Bone marrow (tissue), 2 donors: ENCODE measurements around the gene SLC12A2.
A peak's percentile ranks its signal among the peaks of the same experiment; 100 is the strongest.

Source experiments
- DNase-seq, 2 donors: peaks; one replicate each; lab custom pipeline; 2025; lab: John Stamatoyannopoulos, UW

SLC12A2 gene

GRCh38 chr5:128083033-128083810, at the start of gene SLC12A2:
SLC12A2 (plus strand) TSS chr5:128083766; CDS start chr5:128083955, 189 bp downstream.
- peak; percentile 76 to 94 for DNase-seq

- DNase-seq: no peak
Observed at GRCh38 chr5:128035689-128036088, 47.9 kb upstream of the SLC12A2 start.

GRCh38 chr5:128036950-128037349, 46.6 kb upstream of the SLC12A2 start:
- DNase-seq: no peak

- peak in 1 of 2 donors; percentile 89 for DNase-seq
Observed at GRCh38 chr5:128038643-128039042, 44.9 kb upstream of the SLC12A2 start.

- no peak for DNase-seq
Observed at GRCh38 chr5:128040927-128041326, 42.6 kb upstream of the SLC12A2 start.

- DNase-seq: no peak
Observed at GRCh38 chr5:128052780-128053179, 30.8 kb upstream of the SLC12A2 start.

GRCh38 chr5:128053291-128053954, 30.1 kb upstream of the SLC12A2 start:
- no peak for DNase-seq

GRCh38 chr5:128060644-128061385, 22.8 kb upstream of the SLC12A2 start:
- no peak for DNase-seq

GRCh38 chr5:128062172-128062746, 21.3 kb upstream of the SLC12A2 start:
- DNase-seq: no peak

- DNase-seq: no peak
Observed at GRCh38 chr5:128074171-128074570, 9.4 kb upstream of the SLC12A2 start.

GRCh38 chr5:128074953-128075352, 8.6 kb upstream of the SLC12A2 start:
- DNase-seq: no peak

- DNase-seq: no peak
Observed at GRCh38 chr5:128077526-128077925, 6.0 kb upstream of the SLC12A2 start.

- DNase-seq: no peak
Observed at GRCh38 chr5:128081111-128081851, 2.3 kb upstream of the SLC12A2 start.

GRCh38 chr5:128082551-128083032, 974 bp upstream of the SLC12A2 start:
- no peak for DNase-seq

GRCh38 chr5:128083811-128084227, 253 bp downstream of the SLC12A2 start:
- DNase-seq: no peak

GRCh38 chr5:128084228-128085167, 932 bp downstream of the SLC12A2 start:
- peak in 1 of 2 donors; percentile 25 for DNase-seq

- DNase-seq: no peak
Observed at GRCh38 chr5:128085413-128085812, 1.8 kb downstream of the SLC12A2 start.

GRCh38 chr5:128091579-128091978, 8.0 kb downstream of the SLC12A2 start:
- DNase-seq: no peak

GRCh38 chr5:128092144-128092543, 8.6 kb downstream of the SLC12A2 start:
- DNase-seq: no peak

- DNase-seq: no peak
Observed at GRCh38 chr5:128093368-128093767, 9.8 kb downstream of the SLC12A2 start.
